Upper lobe of left lung (tissue), 4 donors: ENCODE measurements around the gene MAN2B2.

ENCODE experiments used
- CTCF ChIP-seq, 6 experiments: fragments of 450-650 bp in 4 of 6; fragments of 200-600 bp in 2 of 6; sonication (generic) in 2 of 6; IDR thresholded peaks; one replicate each; pipeline ENCODE4 v1.5.1; 2016 to 2019; ENCODE audit warnings: antibody characterized with exemption in 6 of 6
- POLR2A ChIP-seq, 4 donors: fragments of 450-650 bp; IDR thresholded peaks; one replicate each; pipeline ENCODE4 v1.5.1; 2016 to 2017; ENCODE audit warnings: antibody characterized with exemption in 4 of 4, mild to moderate bottlenecking in 2 of 4

- no peak for TF ChIP-seq POLR2A (IDR thresholded peaks at IDR 0.05)
- TF ChIP-seq CTCF (IDR thresholded peaks at IDR 0.05): no peak
Measured at GRCh38 chr4:6525474-6525873, 49.5 kb upstream of the MAN2B2 start.
